Left ventricle myocardium inferior (tissue), 1 donor: Measurements from ENCODE around the gene METTL25. TPM values are rescaled to one million over a fixed set of nuclear protein-coding genes. Genes with fewer than 3 reads are reported as not detected.

ENCODE experiments used
- DNase-seq: peaks from one replicate; pipeline ENCODE4 v3.0.0-alpha.2; 2020
- H3K27ac ChIP-seq: fragments of 200-600 bp; replicated peaks from 2 replicates; pipeline ENCODE4 v1.8.0; 2021
- H3K27me3 ChIP-seq: fragments of 200-600 bp; 2 replicates; pipeline ENCODE4 v1.8.0; 2021; ENCODE audit warnings: low read depth
- H3K36me3 ChIP-seq: fragments of 200-600 bp; 2 replicates; pipeline ENCODE4 v1.8.0; 2021
- H3K4me1 ChIP-seq: fragments of 200-600 bp; 2 replicates; pipeline ENCODE4 v1.8.0; 2021
- H3K4me3 ChIP-seq: fragments of 200-600 bp; 2 replicates; pipeline ENCODE4 v1.8.0; 2021; ENCODE audit warnings: mild to moderate bottlenecking, moderate library complexity
- H3K9me3 ChIP-seq: fragments of 200-600 bp; replicated peaks from 2 replicates; pipeline ENCODE4 v1.8.0; 2021
- intact Hi-C: fragments of 100-400 bp; cut with micrococcal nuclease; formaldehyde crosslinking; loops from one replicate; pipeline ENCODE4 v1.11.0; 2022
- total RNA-seq: library from RNA; stranded (reverse); fragmentation: NEBNext Ultra II Directional; extraction: Animal tissue kit (Norgen Biotek cat#: 25700); gene quantifications from one replicate; pipeline ENCODE4 v1.2.1, GENCODE V29; 2021
- TF ChIP-seq, protein P1 (sequence below): fragments of 200-600 bp; IDR thresholded peaks from 2 replicates; pipeline ENCODE4 v1.8.0; 2021; ENCODE audit warnings: antibody characterized with exemption, mild to moderate bottlenecking, borderline replicate concordance
- donor health status: DM: no; HTN: yes; CAD: no; lungs with severe emphysema.

METTL25 gene
- total RNA-seq, 1 donor from 2014 or later = 15.8 TPM

- intact Hi-C loops = loop anchor here (10.0 kb wide), 1 partner anchor 682 kb away; no protein-coding TSS in a partner anchor
- Histone ChIP-seq H3K9me3 (no peaks in the 10 kb centered on the region), H3K27me3 (no peaks in the 10 kb centered on the region), H3K4me1 (no peaks in the 10 kb centered on the region), H3K27ac (no peak overlapping the region), H3K36me3 (no peaks in the 10 kb centered on the region), H3K4me3 (no peak overlapping the region)
- TF ChIP-seq, protein P1, sequence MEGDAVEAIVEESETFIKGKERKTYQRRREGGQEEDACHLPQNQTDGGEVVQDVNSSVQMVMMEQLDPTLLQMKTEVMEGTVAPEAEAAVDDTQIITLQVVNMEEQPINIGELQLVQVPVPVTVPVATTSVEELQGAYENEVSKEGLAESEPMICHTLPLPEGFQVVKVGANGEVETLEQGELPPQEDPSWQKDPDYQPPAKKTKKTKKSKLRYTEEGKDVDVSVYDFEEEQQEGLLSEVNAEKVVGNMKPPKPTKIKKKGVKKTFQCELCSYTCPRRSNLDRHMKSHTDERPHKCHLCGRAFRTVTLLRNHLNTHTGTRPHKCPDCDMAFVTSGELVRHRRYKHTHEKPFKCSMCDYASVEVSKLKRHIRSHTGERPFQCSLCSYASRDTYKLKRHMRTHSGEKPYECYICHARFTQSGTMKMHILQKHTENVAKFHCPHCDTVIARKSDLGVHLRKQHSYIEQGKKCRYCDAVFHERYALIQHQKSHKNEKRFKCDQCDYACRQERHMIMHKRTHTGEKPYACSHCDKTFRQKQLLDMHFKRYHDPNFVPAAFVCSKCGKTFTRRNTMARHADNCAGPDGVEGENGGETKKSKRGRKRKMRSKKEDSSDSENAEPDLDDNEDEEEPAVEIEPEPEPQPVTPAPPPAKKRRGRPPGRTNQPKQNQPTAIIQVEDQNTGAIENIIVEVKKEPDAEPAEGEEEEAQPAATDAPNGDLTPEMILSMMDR = peak; percentile 60
- DNase-seq = no peak
These were observed 31.3 kb upstream of the METTL25 start for GRCh38 chr12:82326905-82327503.

DNA sequence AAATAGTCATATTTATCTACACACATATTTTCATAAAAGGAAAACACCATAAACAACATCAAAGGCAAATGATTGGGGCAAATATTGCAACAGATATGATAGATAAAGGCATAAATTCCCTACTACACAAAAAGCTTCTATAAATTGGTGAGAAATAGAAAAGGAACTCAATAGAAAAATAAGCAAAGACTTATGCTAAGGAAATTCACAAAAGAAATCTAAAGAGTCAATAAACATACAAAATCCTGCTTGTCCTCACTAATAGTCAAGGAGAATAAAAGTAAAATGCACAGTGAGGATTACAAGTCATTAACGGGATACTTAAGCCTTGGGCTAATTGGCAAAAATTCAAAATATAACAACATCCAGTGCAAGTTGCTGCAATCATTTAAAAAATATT lies 30.5 kb upstream of the METTL25 start:
- intact Hi-C loops = loop anchor here (10.0 kb wide), 1 partner anchor 683 kb away; no protein-coding TSS in a partner anchor
- Histone ChIP-seq H3K4me1 (no peaks in the 10 kb centered on the region), H3K4me3 (no peak overlapping the region), H3K36me3 (no peaks in the 10 kb centered on the region), H3K27ac (no peak overlapping the region), H3K9me3 (no peaks in the 10 kb centered on the region), H3K27me3 (no peaks in the 10 kb centered on the region)
- DNase-seq = no peak
- TF ChIP-seq, protein P1 = no peak

- no peaks in the 10 kb centered on the region for H3K27me3 ChIP-seq
- H3K9me3 ChIP-seq = no peaks in the 10 kb centered on the region
- intact Hi-C loops = loop anchor here (10.0 kb wide), 1 partner anchor 685 kb away; no protein-coding TSS in a partner anchor
- H3K4me1 ChIP-seq = no peaks in the 10 kb centered on the region
- no peak overlapping the region for H3K27ac ChIP-seq
- H3K4me3 ChIP-seq = no peak overlapping the region
- TF ChIP-seq, protein P1 = no peak
- no peak for DNase-seq
- H3K36me3 ChIP-seq = no peaks in the 10 kb centered on the region
These were observed 28.8 kb upstream of the METTL25 start for GRCh38 chr12:82329508-82329907.

DNA sequence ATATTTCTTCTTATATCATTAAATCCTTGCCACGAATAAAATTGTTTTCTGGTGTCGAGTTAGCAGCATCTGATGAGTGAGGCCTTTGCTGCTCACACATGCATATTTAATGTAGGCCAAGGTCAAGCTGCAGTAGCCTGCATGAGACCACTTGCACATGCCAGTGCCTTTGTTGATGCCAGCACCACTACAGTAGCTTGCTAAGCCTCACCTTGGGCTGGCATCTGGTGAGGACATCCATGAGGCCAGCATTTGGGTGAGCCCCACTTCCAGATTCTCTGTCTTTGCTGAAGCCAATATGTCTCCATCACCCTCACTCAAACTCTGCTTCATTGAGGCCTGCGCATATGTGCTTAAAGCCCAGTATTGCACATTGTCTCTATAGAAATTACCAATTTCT lies 8.2 kb upstream of the METTL25 start:
- no peaks in the 10 kb centered on the region for H3K9me3 ChIP-seq
- DNase-seq = no peak
- TF ChIP-seq, protein P1 = no peak
- peaks cover 17% of the 10 kb centered on the region for H3K4me1 ChIP-seq
- peaks cover 58% of the 10 kb centered on the region for H3K36me3 ChIP-seq
- no peak overlapping the region for H3K27ac ChIP-seq
- H3K4me3 ChIP-seq = no peak overlapping the region
- intact Hi-C loops = no loop called here
- no peaks in the 10 kb centered on the region for H3K27me3 ChIP-seq

DNA sequence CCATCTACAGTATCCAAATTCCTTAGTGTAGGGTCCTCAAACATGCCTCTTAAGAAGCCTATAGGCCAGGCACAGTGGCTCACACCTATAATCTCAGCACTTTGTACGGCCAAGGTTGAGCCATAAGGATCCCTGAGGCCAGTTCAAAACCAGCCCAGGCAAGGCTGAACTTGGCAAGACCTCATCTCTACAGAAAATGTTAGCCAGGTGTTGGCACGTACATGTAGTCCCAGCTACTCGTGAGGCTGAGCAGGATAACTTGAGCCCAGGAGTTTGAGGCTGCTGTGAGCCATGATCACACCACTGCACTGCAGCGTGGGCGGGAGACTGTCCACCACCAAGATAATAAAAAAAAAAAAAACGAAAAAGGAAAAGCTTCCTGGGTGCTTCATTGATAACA lies 6.9 kb upstream of the METTL25 start:
- TF ChIP-seq, protein P1 = no peak
- Histone ChIP-seq H3K9me3 (no peaks in the 10 kb centered on the region), H3K27ac (no peak overlapping the region), H3K36me3 (peaks cover 71% of the 10 kb centered on the region), H3K27me3 (no peaks in the 10 kb centered on the region), H3K4me1 (peaks cover 29% of the 10 kb centered on the region), H3K4me3 (no peak overlapping the region)
- no peak for DNase-seq
- intact Hi-C loops = no loop called here
